GM21381 (cell line): ENCODE data around the gene SYT3.
"Not testable (repeated sequence)": the region's sequence is repeated elsewhere in the genome, so short reads cannot be mapped to it uniquely, and the experiment has no call there.

Experiments used
- ATAC-seq: cut with Tn5 transposase; IDR thresholded peaks from one replicate; pipeline ENCODE4 v1.9.1; 2021; ENCODE audit warnings: mild to moderate bottlenecking, moderate library complexity; ENCODE audit not compliant: unreplicated experiment

Gene SYT3

DNA sequence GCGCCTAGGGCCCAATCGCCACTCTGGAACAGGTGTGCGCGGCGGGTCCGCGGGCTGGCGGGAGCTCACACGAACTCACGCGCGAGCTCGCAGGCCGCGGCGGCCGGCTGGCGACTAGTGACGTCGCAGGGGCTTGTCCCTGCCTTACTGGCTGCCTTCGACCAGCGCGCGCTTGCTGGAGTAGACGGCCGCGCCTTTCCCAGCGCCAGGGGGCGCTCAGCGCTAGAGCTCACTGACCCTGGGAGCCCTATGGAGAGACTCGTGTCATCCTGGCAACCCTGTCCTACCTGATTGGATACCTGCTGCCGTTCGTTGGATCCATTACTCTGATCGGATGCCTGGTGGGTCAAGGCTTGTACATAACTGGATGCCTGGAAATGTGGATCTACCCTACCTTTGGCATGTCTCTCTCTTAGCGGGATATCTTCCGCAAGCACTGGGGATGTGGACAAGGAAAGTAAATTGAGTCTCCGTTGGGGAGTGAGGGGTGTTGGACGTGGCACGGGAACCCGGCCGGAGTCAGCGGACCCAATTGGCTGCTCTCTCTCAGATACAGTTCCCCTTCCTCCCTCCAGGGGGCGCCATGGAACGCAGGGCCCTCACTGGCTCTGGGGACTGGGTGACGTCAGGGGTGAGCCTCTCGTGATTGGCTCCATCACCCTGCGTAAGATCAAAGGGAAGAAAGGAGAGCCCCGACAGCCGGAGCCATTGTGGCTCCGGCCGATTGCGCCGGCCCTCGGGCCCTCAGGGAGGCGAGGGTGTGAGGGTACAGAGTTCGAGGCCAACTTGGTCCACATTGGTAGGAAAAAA lies 35.2 kb downstream of the SYT3 start:
- not testable (repeated sequence) for ATAC-seq

DNA sequence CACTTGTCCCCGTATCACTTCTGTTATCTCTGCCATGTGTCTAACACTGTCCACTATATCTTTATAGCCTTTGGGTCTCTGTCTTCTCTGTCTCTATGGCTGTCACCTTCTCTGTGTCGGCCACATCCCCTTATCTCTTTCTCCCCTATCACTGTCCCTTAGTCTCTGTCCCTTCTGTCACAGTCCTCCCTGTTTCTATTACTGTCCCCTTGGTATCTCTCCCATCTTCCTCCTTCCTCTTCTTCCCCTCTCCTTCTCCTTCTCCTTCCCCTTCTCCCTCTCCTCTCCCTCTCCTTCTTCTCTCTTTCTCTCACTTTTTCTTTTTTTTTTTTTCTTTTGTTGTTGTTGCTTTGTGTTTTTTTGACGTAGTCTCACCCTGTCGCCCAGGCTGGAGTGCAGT lies 36.7 kb downstream of the SYT3 start:
- ATAC-seq = no peak

GRCh38 chr19:50602496-50602895 lies 37.2 kb downstream of the SYT3 start:
- ATAC-seq = no peak

DNA sequence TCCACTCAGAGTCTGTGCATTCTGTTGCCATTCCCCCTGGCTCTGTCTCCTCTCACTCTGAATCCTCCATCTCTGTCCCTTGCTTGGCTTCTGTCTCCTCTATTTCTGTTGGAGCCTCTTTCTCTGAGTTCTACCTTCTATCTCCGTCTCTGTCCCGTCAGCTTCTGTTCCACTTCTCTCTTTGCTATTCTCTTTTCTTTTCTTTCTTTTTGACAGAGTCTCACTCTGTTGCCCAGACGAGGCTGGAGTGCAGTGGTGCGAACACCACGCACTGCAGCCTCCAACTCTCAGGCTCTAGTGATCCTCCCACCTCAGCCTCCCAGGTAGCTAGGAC lies 37.6 kb downstream of the SYT3 start:
- no peak for ATAC-seq

GRCh38 chr19:50601407-50602088 lies 38.1 kb downstream of the SYT3 start:
- no peak for ATAC-seq

DNA sequence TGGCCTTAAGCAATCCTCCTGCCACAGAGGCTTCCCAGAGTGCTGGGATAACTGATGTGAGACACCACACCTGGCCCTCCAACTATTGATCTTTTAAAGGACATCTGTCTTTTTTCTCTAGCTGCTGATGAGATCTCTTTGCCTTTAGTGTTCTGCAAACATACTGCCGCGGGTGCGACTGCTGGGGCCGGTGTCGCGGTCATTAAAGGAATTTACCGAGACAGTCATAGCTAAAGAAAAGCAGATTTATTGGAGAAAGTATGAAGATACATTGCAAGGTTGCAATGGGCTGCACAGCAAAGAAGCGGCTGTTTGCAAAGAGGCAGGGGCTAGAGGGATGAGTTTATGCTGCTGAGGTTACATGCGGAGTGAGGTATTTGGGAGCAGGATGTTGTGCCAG lies 40.3 kb downstream of the SYT3 start:
- no peak for ATAC-seq

DNA sequence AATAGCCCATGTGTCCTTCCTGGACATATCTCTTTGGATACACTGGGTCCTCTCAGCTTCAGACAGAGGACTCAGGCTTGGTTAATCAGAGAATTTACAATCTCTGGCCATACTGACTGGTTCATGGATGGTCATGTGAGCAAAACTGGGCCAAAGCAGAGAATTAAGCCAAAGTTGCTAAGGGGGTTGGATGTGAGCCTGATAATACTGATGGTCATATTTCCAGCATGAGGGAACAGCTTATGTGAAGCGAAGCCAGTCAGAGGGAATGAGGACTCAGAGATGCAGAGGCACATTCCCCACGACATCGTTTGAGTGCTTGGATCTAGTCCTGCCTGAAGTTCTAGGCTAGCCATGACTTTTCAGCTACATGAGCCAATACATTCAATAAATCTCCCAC lies 49.5 kb downstream of the SYT3 start:
- no peak for ATAC-seq

DNA sequence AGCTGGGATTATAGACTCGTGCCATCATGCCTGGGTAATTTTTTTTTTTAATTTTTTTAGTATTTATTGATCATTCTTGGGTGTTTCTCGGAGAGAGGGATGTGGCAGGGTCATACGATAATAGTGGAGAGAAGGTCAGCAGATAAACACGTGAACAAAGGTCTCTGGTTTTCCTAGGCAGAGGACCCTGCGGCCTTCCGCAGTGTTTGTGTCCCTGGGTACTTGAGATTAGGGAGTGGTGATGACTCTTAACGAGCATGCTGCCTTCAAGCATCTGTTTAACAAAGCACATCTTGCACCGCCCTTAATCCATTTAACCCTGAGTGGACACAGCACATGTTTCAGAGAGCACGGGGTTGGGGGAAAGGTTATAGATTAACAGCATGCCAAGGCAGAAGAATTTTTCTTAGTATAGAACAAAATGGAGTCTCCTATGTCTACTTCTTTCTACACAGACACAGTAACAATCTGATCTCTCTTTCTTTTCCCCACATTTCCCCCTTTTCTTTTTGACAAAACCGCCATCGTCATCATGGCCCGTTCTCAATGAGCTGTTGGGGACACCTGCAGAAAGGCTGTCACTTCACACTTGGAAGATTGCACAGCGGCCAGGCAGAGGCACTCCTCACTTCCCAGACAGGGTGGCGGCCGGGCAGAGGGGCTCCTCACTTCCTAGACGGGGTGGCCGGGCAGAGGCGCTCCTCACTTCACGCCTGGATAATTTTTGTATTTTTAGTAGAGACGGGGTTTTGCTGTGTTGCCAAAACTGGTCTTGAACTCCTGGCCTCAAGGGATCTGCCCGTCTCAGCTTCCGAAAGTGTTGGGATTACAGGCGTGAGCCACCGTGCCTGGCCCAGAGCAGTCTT lies 57.7 kb downstream of the SYT3 start:
- not testable (repeated sequence) for ATAC-seq

GRCh38 chr19:50580970-50581634 lies 58.6 kb downstream of the SYT3 start:
- ATAC-seq = no peak

- no peak for ATAC-seq
These were observed 59.4 kb downstream of the SYT3 start for GRCh38 chr19:50580240-50580639.

- not testable (repeated sequence) for ATAC-seq
These were observed 62.9 kb downstream of the SYT3 start for GRCh38 chr19:50576769-50577168.

DNA sequence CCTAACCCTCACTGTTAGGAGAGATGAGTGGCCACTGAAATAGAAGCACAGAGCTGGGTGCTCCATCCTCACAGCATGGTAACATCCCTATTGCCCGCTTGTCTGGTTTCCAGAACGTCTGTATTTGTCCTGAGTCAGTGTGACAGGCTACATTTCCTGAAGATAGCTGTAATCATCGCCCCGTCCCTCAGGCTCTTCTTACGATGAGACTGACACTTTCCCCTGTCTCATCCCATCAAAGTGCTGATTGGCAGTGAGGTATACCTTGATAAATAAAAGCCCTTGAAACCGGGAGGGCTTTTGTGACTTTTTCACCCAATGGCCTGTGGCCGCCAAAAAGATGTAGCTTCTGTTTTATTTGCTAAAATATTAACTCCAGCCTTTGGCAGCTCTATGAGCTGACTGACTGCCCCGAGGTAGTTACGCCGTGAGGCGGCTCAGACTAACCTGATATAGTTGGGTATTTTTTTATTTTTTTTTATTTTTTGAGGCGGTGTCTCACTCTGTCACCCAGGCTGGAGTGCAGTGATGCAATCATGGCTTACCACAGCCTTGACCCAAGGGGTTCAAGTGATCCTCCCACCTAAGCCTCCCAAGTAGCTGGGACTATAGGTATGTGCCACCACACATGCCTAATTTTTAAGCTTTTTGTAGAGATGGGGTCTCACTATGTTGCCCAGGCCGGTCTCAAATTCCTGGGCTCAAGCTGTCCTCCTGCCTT lies 65.8 kb downstream of the SYT3 start:
- no peak for ATAC-seq
